HepG2 (cell line): Measurements from ENCODE around the gene PTPRU. TPM values are rescaled to one million over a fixed set of nuclear protein-coding genes. Genes with fewer than 3 reads are reported as not detected.

Experiments
- ATF7-NPFF ChIP-seq: sonication (generic); formaldehyde crosslinking; IDR thresholded peaks from 2 replicates; pipeline ENCODE4 v1.8.1; 2023; ENCODE audit warnings: mild to moderate bottlenecking, low read depth, missing genetic modification reagents, moderate library complexity
- CBX1 ChIP-seq: IDR thresholded peaks from one replicate; pipeline ENCODE4 v1.6.1; 2016; ENCODE audit warnings: antibody characterized with exemption, low read depth
- ELF3 ChIP-seq: IDR thresholded peaks from 2 replicates; pipeline ENCODE4 v1.6.1; 2016; ENCODE audit warnings: missing genetic modification reagents, missing compliant biosample characterization
- FOSL2 ChIP-seq: sonication (generic); formaldehyde crosslinking; IDR thresholded peaks from 2 replicates; pipeline ENCODE4 v1.4.0; 2020; ENCODE audit warnings: missing genetic modification reagents
- JUN ChIP-seq: sonication (generic); formaldehyde crosslinking; IDR thresholded peaks from 2 replicates; pipeline ENCODE4 v1.4.0; 2020; ENCODE audit warnings: mild to moderate bottlenecking, missing genetic modification reagents
- MEIS1 ChIP-seq: sonication (generic); formaldehyde crosslinking; IDR thresholded peaks from 2 replicates; pipeline ENCODE4 v1.9.0; 2021; ENCODE audit warnings: mild to moderate bottlenecking, missing genetic modification reagents, moderate library complexity, borderline replicate concordance
- MIXL1 ChIP-seq: IDR thresholded peaks from 2 replicates; pipeline ENCODE4 v1.6.1; 2016
- NFE2L1 ChIP-seq: sonication (generic); formaldehyde crosslinking; IDR thresholded peaks from 2 replicates; pipeline ENCODE4 v1.4.0; 2020; ENCODE audit warnings: missing genetic modification reagents, mild to moderate bottlenecking, borderline replicate concordance
- NONO ChIP-seq, 2 experiments: fragments of 450-650 bp in 1 of 2; sonication (generic) in 1 of 2; formaldehyde crosslinking in 1 of 2; IDR thresholded peaks in 1 of 2; conservative IDR thresholded peaks in 1 of 2; 2 replicates each; pipeline versions ENCODE4 v1.6.1 to v1.8.0; 2017 to 2022; ENCODE audit warnings: mild to moderate bottlenecking in 1 of 2, missing genetic modification reagents in 1 of 2, moderate library complexity in 1 of 2
- PHF20 ChIP-seq: sonication (generic); formaldehyde crosslinking; IDR thresholded peaks from 2 replicates; pipeline ENCODE4 v1.5.0; 2020; ENCODE audit warnings: mild to moderate bottlenecking, missing genetic modification reagents
- POGZ ChIP-seq: sonication (generic); formaldehyde crosslinking; IDR thresholded peaks from 2 replicates; pipeline ENCODE4 v1.4.0; 2020; ENCODE audit warnings: mild to moderate bottlenecking, missing genetic modification reagents
- SNAPC2 ChIP-seq: sonication (generic); formaldehyde crosslinking; IDR thresholded peaks from 2 replicates; pipeline ENCODE4 v1.8.1; 2022; ENCODE audit warnings: mild to moderate bottlenecking, missing genetic modification reagents
- ZEB1 ChIP-seq: IDR thresholded peaks from 2 replicates; pipeline ENCODE4 v1.6.1; 2012; ENCODE audit warnings: mild to moderate bottlenecking, low read depth, inconsistent platforms; ENCODE audit not compliant: insufficient replicate concordance
- ZKSCAN5 ChIP-seq: sonication (generic); formaldehyde crosslinking; IDR thresholded peaks from 2 replicates; pipeline ENCODE4 v1.5.1; 2020; ENCODE audit warnings: mild to moderate bottlenecking, missing genetic modification reagents
- ZKSCAN8 ChIP-seq: IDR thresholded peaks from 2 replicates; pipeline ENCODE4 v1.6.1; 2016; ENCODE audit warnings: borderline replicate concordance, missing genetic modification reagents, missing compliant biosample characterization
- ZNF292 ChIP-seq: sonication (generic); formaldehyde crosslinking; IDR thresholded peaks from 2 replicates; pipeline ENCODE4 v1.8.1; 2022; ENCODE audit warnings: mild to moderate bottlenecking, low read depth, missing genetic modification reagents, borderline replicate concordance
- ZNF317 ChIP-seq: sonication (generic); formaldehyde crosslinking; IDR thresholded peaks from 2 replicates; pipeline ENCODE4 v1.5.0; 2020; ENCODE audit warnings: mild to moderate bottlenecking, missing genetic modification reagents
- ZNF572 ChIP-seq: sonication (generic); formaldehyde crosslinking; IDR thresholded peaks from 2 replicates; pipeline ENCODE4 v1.5.1; 2020; ENCODE audit warnings: mild to moderate bottlenecking, missing genetic modification reagents
- ZNF761 ChIP-seq: sonication (generic); formaldehyde crosslinking; conservative IDR thresholded peaks from 2 replicates; pipeline ENCODE4 v1.4.0; 2020; ENCODE audit warnings: mild to moderate bottlenecking, missing genetic modification reagents
- polyA plus RNA-seq, 8 experiments: library from polyadenylated mRNA; depleted of rRNA in 3 of 8; stranded (reverse) in 7 of 8; unstranded in 1 of 8; fragments of >200 nt; fragmentation: Illumina TruSeq in 4 of 8; extraction: Trizol in 4 of 8; gene quantifications; 2 replicates each; pipeline versions ENCODE4 v1.2.1 to v1.2.3, GENCODE V29; 2011 to 2016; ENCODE audit warnings: low read depth in 4 of 8, missing spikeins in 1 of 8, mixed read lengths in 1 of 8; ENCODE audit not compliant: insufficient read depth in 1 of 8
- total RNA-seq, 5 experiments: library from RNA; depleted of rRNA; stranded (reverse); fragments of >200 nt; fragmentation: Illumina TruSeq; extraction: Trizol; gene quantifications; 2 replicates each; pipeline ENCODE4 v1.2.3, GENCODE V29; 2016; ENCODE audit warnings: low read depth in 1 of 5
- TF ChIP-seq, protein P1 (sequence below): sonication (generic); formaldehyde crosslinking; IDR thresholded peaks from 2 replicates; pipeline ENCODE4 v1.4.0; 2020; ENCODE audit warnings: missing genetic modification reagents
- TF ChIP-seq, protein P2 (sequence below): sonication (generic); formaldehyde crosslinking; IDR thresholded peaks from 2 replicates; pipeline ENCODE4 v1.4.0; 2020; ENCODE audit warnings: missing genetic modification reagents
- TF ChIP-seq, protein P3 (sequence below): sonication (generic); formaldehyde crosslinking; conservative IDR thresholded peaks from 2 replicates; pipeline ENCODE4 v1.8.0; 2022; ENCODE audit warnings: mild to moderate bottlenecking, moderate library complexity, missing genetic modification reagents

Gene PTPRU
- total and polyA plus RNA-seq, 2 of the 13 experiments (the other 11 are each of a cell fraction or from before 2014, with no cell fraction given): 21.6 to 22.3 TPM

DNA sequence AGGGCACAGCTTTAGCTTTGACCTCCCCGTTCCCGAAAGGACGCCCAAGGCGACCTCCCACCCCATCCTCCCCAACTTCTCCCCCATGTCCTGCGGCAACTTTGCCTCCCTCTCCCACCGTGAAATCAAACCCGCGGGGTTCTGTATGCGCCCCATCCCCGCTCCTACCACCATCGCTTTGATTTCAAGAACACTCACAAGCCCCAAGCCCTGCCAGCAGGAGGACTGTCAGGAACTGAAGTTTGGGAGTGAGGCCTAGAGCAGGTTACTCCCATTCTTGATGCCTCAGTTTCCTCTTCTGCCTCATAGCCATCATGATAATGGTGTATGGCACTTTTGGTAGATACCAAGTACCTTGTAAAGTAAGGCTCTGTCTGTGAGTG lies 2.3 kb downstream of the PTPRU start (continued):
- TF ChIP-seq ELF3 (CRISPR knock-in tag) (no peak), NONO (IDR thresholded peaks at IDR 0.05) (no peak), NONO (CRISPR knock-in tag; conservative IDR thresholded peaks at IDR 0.05) (no peak), POGZ (CRISPR knock-in tag) (no peak), SNAPC2 (CRISPR knock-in tag) (no peak), ZNF572 (no peak), ATF7-NPFF (CRISPR knock-in tag) (no peak), MIXL1 (no peak), PHF20 (no peak), ZNF317 (CRISPR knock-in tag) (0 out of 2 replicates have a peak, but pooled peaks have one; percentile 2), CBX1 (no peak), ZKSCAN8 (no peak), ZEB1 (no peak), JUN (CRISPR knock-in tag) (no peak), ZNF292 (CRISPR knock-in tag) (no peak), NFE2L1 (CRISPR knock-in tag) (no peak), ZKSCAN5 (CRISPR knock-in tag) (0 out of 2 replicates have a peak, but pooled peaks have one; percentile 24), FOSL2 (no peak), ZNF761 (CRISPR knock-in tag) (0 out of 2 replicates have a peak, but pooled peaks have one; percentile 5), MEIS1 (no peak)
- TF ChIP-seq, protein P1, sequence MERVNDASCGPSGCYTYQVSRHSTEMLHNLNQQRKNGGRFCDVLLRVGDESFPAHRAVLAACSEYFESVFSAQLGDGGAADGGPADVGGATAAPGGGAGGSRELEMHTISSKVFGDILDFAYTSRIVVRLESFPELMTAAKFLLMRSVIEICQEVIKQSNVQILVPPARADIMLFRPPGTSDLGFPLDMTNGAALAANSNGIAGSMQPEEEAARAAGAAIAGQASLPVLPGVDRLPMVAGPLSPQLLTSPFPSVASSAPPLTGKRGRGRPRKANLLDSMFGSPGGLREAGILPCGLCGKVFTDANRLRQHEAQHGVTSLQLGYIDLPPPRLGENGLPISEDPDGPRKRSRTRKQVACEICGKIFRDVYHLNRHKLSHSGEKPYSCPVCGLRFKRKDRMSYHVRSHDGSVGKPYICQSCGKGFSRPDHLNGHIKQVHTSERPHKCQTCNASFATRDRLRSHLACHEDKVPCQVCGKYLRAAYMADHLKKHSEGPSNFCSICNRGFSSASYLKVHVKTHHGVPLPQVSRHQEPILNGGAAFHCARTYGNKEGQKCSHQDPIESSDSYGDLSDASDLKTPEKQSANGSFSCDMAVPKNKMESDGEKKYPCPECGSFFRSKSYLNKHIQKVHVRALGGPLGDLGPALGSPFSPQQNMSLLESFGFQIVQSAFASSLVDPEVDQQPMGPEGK (CRISPR knock-in tag): 0 out of 2 replicates have a peak, but pooled peaks have one; percentile 2
- TF ChIP-seq, protein P2, sequence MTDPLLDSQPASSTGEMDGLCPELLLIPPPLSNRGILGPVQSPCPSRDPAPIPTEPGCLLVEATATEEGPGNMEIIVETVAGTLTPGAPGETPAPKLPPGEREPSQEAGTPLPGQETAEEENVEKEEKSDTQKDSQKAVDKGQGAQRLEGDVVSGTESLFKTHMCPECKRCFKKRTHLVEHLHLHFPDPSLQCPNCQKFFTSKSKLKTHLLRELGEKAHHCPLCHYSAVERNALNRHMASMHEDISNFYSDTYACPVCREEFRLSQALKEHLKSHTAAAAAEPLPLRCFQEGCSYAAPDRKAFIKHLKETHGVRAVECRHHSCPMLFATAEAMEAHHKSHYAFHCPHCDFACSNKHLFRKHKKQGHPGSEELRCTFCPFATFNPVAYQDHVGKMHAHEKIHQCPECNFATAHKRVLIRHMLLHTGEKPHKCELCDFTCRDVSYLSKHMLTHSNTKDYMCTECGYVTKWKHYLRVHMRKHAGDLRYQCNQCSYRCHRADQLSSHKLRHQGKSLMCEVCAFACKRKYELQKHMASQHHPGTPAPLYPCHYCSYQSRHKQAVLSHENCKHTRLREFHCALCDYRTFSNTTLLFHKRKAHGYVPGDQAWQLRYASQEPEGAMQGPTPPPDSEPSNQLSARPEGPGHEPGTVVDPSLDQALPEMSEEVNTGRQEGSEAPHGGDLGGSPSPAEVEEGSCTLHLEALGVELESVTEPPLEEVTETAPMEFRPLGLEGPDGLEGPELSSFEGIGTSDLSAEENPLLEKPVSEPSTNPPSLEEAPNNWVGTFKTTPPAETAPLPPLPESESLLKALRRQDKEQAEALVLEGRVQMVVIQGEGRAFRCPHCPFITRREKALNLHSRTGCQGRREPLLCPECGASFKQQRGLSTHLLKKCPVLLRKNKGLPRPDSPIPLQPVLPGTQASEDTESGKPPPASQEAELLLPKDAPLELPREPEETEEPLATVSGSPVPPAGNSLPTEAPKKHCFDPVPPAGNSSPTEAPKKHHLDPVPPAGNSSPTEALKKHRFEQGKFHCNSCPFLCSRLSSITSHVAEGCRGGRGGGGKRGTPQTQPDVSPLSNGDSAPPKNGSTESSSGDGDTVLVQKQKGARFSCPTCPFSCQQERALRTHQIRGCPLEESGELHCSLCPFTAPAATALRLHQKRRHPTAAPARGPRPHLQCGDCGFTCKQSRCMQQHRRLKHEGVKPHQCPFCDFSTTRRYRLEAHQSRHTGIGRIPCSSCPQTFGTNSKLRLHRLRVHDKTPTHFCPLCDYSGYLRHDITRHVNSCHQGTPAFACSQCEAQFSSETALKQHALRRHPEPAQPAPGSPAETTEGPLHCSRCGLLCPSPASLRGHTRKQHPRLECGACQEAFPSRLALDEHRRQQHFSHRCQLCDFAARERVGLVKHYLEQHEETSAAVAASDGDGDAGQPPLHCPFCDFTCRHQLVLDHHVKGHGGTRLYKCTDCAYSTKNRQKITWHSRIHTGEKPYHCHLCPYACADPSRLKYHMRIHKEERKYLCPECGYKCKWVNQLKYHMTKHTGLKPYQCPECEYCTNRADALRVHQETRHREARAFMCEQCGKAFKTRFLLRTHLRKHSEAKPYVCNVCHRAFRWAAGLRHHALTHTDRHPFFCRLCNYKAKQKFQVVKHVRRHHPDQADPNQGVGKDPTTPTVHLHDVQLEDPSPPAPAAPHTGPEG (CRISPR knock-in tag): no peak
- TF ChIP-seq, protein P3, sequence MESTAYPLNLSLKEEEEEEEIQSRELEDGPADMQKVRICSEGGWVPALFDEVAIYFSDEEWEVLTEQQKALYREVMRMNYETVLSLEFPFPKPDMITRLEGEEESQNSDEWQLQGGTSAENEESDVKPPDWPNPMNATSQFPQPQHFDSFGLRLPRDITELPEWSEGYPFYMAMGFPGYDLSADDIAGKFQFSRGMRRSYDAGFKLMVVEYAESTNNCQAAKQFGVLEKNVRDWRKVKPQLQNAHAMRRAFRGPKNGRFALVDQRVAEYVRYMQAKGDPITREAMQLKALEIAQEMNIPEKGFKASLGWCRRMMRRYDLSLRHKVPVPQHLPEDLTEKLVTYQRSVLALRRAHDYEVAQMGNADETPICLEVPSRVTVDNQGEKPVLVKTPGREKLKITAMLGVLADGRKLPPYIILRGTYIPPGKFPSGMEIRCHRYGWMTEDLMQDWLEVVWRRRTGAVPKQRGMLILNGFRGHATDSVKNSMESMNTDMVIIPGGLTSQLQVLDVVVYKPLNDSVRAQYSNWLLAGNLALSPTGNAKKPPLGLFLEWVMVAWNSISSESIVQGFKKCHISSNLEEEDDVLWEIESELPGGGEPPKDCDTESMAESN (CRISPR knock-in tag): no peak
